Measurements from ENCODE around the gene TFF1. TPM values are rescaled to one million over a fixed set of nuclear protein-coding genes. Genes with fewer than 3 reads are reported as not detected.

TFF1 gene
- total RNA-seq, 1 donor from 2014 or later = 136 TPM

- no peaks in the 10 kb centered on the region for H3K4me1 Mint-ChIP-seq (ENCODE audit: unreplicated experiment)
- peaks cover 12% of the 10 kb centered on the region for H3K27me3 Mint-ChIP-seq
- TF ChIP-seq CTCF (conservative IDR thresholded peaks at IDR 0.05) = no peak
- H3K36me3 Mint-ChIP-seq = no peaks in the 10 kb centered on the region
- H3K27ac Mint-ChIP-seq = no peak overlapping the region
- no peaks in the 10 kb centered on the region for H3K9me3 Mint-ChIP-seq
- no peak for DNase-seq (ENCODE audit: extremely low spot score, unreplicated experiment)
- no peak overlapping the region for H3K4me3 Mint-ChIP-seq
Observed at GRCh38 chr21:42373196-42373907, 7.0 kb upstream of the TFF1 start.

GRCh38 chr21:42370894-42371654 is 4.7 kb upstream of the TFF1 start:
- peaks cover 9% of the 10 kb centered on the region for H3K27me3 Mint-ChIP-seq
- no peak for DNase-seq (ENCODE audit: extremely low spot score, unreplicated experiment)
- H3K27ac Mint-ChIP-seq = no peak overlapping the region

GRCh38 chr21:42369821-42370220 is 3.5 kb upstream of the TFF1 start:
- no peak for DNase-seq (ENCODE audit: extremely low spot score, unreplicated experiment)
- H3K36me3 Mint-ChIP-seq = no peaks in the 10 kb centered on the region
- H3K27ac Mint-ChIP-seq = no peak overlapping the region
- H3K9me3 Mint-ChIP-seq = no peaks in the 10 kb centered on the region
- H3K4me1 Mint-ChIP-seq (ENCODE audit: unreplicated experiment) = peaks cover 4% of the 10 kb centered on the region
- peak; percentile 38 for TF ChIP-seq CTCF (conservative IDR thresholded peaks at IDR 0.05)
- no peak overlapping the region for H3K4me3 Mint-ChIP-seq
- H3K27me3 Mint-ChIP-seq = peaks cover 9% of the 10 kb centered on the region

More at GRCh38 chr21:42370894-42371654, 4.7 kb upstream of the TFF1 start:
- peaks cover 4% of the 10 kb centered on the region for H3K4me1 Mint-ChIP-seq (ENCODE audit: unreplicated experiment)
- no peak overlapping the region for H3K4me3 Mint-ChIP-seq
- no peaks in the 10 kb centered on the region for H3K9me3 Mint-ChIP-seq
- no peak for TF ChIP-seq CTCF (conservative IDR thresholded peaks at IDR 0.05)
- H3K36me3 Mint-ChIP-seq = no peaks in the 10 kb centered on the region

- H3K4me3 Mint-ChIP-seq = no peak overlapping the region
- no peaks in the 10 kb centered on the region for H3K9me3 Mint-ChIP-seq
- H3K27ac Mint-ChIP-seq = no peak overlapping the region
- no peak for DNase-seq (ENCODE audit: extremely low spot score, unreplicated experiment)
- no peaks in the 10 kb centered on the region for H3K36me3 Mint-ChIP-seq
- TF ChIP-seq CTCF (conservative IDR thresholded peaks at IDR 0.05) = no peak
- H3K27me3 Mint-ChIP-seq = peaks cover 6% of the 10 kb centered on the region
- H3K4me1 Mint-ChIP-seq (ENCODE audit: unreplicated experiment) = peaks cover 4% of the 10 kb centered on the region
Observed at GRCh38 chr21:42367367-42368165, 1.2 kb upstream of the TFF1 start.

GRCh38 chr21:42365770-42366169 is 565 bp downstream of the TFF1 start:
- Mint-ChIP-seq H3K27me3 (peaks cover 7% of the 10 kb centered on the region), H3K36me3 (no peaks in the 10 kb centered on the region), H3K4me1 (ENCODE audit: unreplicated experiment) (peaks cover 4% of the 10 kb centered on the region), H3K27ac (no peak overlapping the region), H3K9me3 (no peaks in the 10 kb centered on the region), H3K4me3 (no peak overlapping the region)
- DNase-seq (ENCODE audit: extremely low spot score, unreplicated experiment) = no peak
- no peak for TF ChIP-seq CTCF (conservative IDR thresholded peaks at IDR 0.05)
